ENCODE data around the gene IDH3G.

IDH3G gene

GRCh38 chrX:153764786-153765137 is 29.4 kb downstream of the IDH3G start:
- H3K4me3 ChIP-seq (ENCODE audit: low read depth, low read length): no peak overlapping the region
- TF ChIP-seq CTCF (IDR thresholded peaks at IDR 0.05; ENCODE audit: low read depth, low read length, missing control alignments): no peak
- DNase-seq (ENCODE audit: low read depth): no peak

GRCh38 chrX:153763989-153764755 is 30.0 kb downstream of the IDH3G start, which contains the start of gene PLXNB3:
PLXNB3 (plus strand) TSS chrX:153764249; CDS start chrX:153765536, 1,287 bp downstream.
- H3K4me3 ChIP-seq (ENCODE audit: low read depth, low read length): no peak within 1 kb of the TSS
- peak; percentile 71 for TF ChIP-seq CTCF (IDR thresholded peaks at IDR 0.05; ENCODE audit: low read depth, low read length, missing control alignments)
- DNase-seq (ENCODE audit: low read depth): peak; percentile 3

GRCh38 chrX:153763298-153763932 is 30.8 kb downstream of the IDH3G start:
- no peak for DNase-seq (ENCODE audit: low read depth)
- no peak overlapping the region for H3K4me3 ChIP-seq (ENCODE audit: low read depth, low read length)
- no peak for TF ChIP-seq CTCF (IDR thresholded peaks at IDR 0.05; ENCODE audit: low read depth, low read length, missing control alignments)

GRCh38 chrX:153762626-153763173 is 31.5 kb downstream of the IDH3G start:
- H3K4me3 ChIP-seq (ENCODE audit: low read depth, low read length): no peak overlapping the region
- no peak for DNase-seq (ENCODE audit: low read depth)
- no peak for TF ChIP-seq CTCF (IDR thresholded peaks at IDR 0.05; ENCODE audit: low read depth, low read length, missing control alignments)

GRCh38 chrX:153761863-153762262 is 32.3 kb downstream of the IDH3G start:
- H3K4me3 ChIP-seq (ENCODE audit: low read depth, low read length): no peak overlapping the region
- no peak for TF ChIP-seq CTCF (IDR thresholded peaks at IDR 0.05; ENCODE audit: low read depth, low read length, missing control alignments)
- no peak for DNase-seq (ENCODE audit: low read depth)

GRCh38 chrX:153755136-153755535 is 39.0 kb downstream of the IDH3G start:
- TF ChIP-seq CTCF (IDR thresholded peaks at IDR 0.05; ENCODE audit: low read depth, low read length, missing control alignments): no peak
- DNase-seq (ENCODE audit: low read depth): no peak
- H3K4me3 ChIP-seq (ENCODE audit: low read depth, low read length): no peak overlapping the region

All from GM12864 (cell line).